Measurements from ENCODE around the gene ATP11B. TPM values are rescaled to one million over a fixed set of nuclear protein-coding genes. Genes with fewer than 3 reads are reported as not detected.

Gene ATP11B
- total and polyA plus RNA-seq, 2 experiments from 2014 or later, result 19.8 to 60.5 TPM

GRCh38 chr3:182843478-182843877, 50.2 kb downstream of the ATP11B start:
- Histone ChIP-seq H3K27me3 (no peaks in the 10 kb centered on the region), H3K36me3 (replicated peaks; ENCODE audit: insufficient read depth, low read depth) (peaks cover 4% of the 10 kb centered on the region)

GRCh38 chr3:182848906-182849305, 55.6 kb downstream of the ATP11B start:
- H3K36me3 ChIP-seq (replicated peaks; ENCODE audit: insufficient read depth, low read depth), result peaks cover 14% of the 10 kb centered on the region
- no peaks in the 10 kb centered on the region for H3K4me1 ChIP-seq (ENCODE audit: insufficient read depth)
- H3K4me3 ChIP-seq, result no peak overlapping the region
- H3K9me3 ChIP-seq (ENCODE audit: low read depth), result peaks cover 10% of the 10 kb centered on the region
- no peak for DNase-seq (ENCODE audit: low spot score)
- no peaks in the 10 kb centered on the region for H3K79me2 ChIP-seq
- no peak overlapping the region for H3K27ac ChIP-seq
- no peaks in the 10 kb centered on the region for H4K20me1 ChIP-seq (ENCODE audit: insufficient read depth, poor library complexity, severe bottlenecking)
- H3K9me2 ChIP-seq (replicated peaks; ENCODE audit: insufficient read depth), result peaks cover 3% of the 10 kb centered on the region
- H2AFZ ChIP-seq, result no peak overlapping the region
- no peaks in the 10 kb centered on the region for H3K27me3 ChIP-seq
- H3K4me2 ChIP-seq, result no peak overlapping the region
- TF ChIP-seq EZH2 (IDR thresholded peaks at IDR 0.05; ENCODE audit: borderline replicate concordance) (no peak), EZH2phosphoT487 (IDR thresholded peaks at IDR 0.05; ENCODE audit: low read depth, severe bottlenecking, unreplicated experiment) (no peak)
- TF ChIP-seq, protein P1, sequence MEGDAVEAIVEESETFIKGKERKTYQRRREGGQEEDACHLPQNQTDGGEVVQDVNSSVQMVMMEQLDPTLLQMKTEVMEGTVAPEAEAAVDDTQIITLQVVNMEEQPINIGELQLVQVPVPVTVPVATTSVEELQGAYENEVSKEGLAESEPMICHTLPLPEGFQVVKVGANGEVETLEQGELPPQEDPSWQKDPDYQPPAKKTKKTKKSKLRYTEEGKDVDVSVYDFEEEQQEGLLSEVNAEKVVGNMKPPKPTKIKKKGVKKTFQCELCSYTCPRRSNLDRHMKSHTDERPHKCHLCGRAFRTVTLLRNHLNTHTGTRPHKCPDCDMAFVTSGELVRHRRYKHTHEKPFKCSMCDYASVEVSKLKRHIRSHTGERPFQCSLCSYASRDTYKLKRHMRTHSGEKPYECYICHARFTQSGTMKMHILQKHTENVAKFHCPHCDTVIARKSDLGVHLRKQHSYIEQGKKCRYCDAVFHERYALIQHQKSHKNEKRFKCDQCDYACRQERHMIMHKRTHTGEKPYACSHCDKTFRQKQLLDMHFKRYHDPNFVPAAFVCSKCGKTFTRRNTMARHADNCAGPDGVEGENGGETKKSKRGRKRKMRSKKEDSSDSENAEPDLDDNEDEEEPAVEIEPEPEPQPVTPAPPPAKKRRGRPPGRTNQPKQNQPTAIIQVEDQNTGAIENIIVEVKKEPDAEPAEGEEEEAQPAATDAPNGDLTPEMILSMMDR (IDR thresholded peaks at IDR 0.05; ENCODE audit: poor library complexity), result no peak

More at GRCh38 chr3:182843478-182843877, 50.2 kb downstream of the ATP11B start:
- Histone ChIP-seq H2AFZ (no peak overlapping the region), H3K4me2 (no peak overlapping the region), H4K20me1 (ENCODE audit: insufficient read depth, poor library complexity, severe bottlenecking) (no peaks in the 10 kb centered on the region), H3K79me2 (no peaks in the 10 kb centered on the region), H3K4me3 (no peak overlapping the region), H3K9me3 (ENCODE audit: low read depth) (peaks cover 6% of the 10 kb centered on the region), H3K27ac (no peak overlapping the region), H3K9me2 (replicated peaks; ENCODE audit: insufficient read depth) (peaks cover 3% of the 10 kb centered on the region), H3K4me1 (ENCODE audit: insufficient read depth) (no peaks in the 10 kb centered on the region)
- WGBS (ENCODE audit: low lambda C conversion rate, missing lambda C conversion rate), result 83% methylated on average over 4 of the region's 4 CpGs
- TF ChIP-seq, protein P1 (IDR thresholded peaks at IDR 0.05; ENCODE audit: poor library complexity), result no peak
- no peak for TF ChIP-seq EZH2phosphoT487 (IDR thresholded peaks at IDR 0.05; ENCODE audit: low read depth, severe bottlenecking, unreplicated experiment)
- no peak for TF ChIP-seq EZH2 (IDR thresholded peaks at IDR 0.05; ENCODE audit: borderline replicate concordance)
- no peak for DNase-seq (ENCODE audit: low spot score)

DNA sequence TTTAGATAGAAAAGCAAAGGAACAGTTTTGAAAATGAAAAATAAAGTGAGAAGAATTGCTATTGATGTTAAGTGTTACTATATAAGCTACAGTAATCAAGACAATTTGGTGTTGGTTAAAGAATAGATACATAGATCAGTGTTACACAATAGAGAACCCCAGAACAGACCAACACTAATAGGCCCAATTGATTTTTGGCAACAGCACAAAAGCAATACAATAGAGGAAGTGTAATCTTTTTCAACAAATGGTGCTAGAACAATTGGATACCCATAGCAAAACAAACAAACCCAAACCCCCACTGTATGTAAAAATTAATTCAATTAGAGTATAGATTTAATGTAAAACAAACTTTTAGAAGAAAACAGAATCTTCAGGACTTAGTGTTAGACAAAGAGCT, 61.8 kb downstream of the ATP11B start:
- Histone ChIP-seq H3K4me3 (no peak overlapping the region), H2AFZ (no peak overlapping the region), H3K27me3 (no peaks in the 10 kb centered on the region), H3K9me2 (replicated peaks; ENCODE audit: insufficient read depth) (no peaks in the 10 kb centered on the region), H3K27ac (no peak overlapping the region), H3K36me3 (replicated peaks; ENCODE audit: insufficient read depth, low read depth) (peaks cover 10% of the 10 kb centered on the region), H3K4me1 (ENCODE audit: insufficient read depth) (no peaks in the 10 kb centered on the region), H3K9me3 (ENCODE audit: low read depth) (peaks cover 5% of the 10 kb centered on the region), H3K79me2 (no peaks in the 10 kb centered on the region), H3K4me2 (no peak overlapping the region), H4K20me1 (ENCODE audit: insufficient read depth, poor library complexity, severe bottlenecking) (no peaks in the 10 kb centered on the region)
- no peak for TF ChIP-seq EZH2 (IDR thresholded peaks at IDR 0.05; ENCODE audit: borderline replicate concordance)
- TF ChIP-seq, protein P1 (IDR thresholded peaks at IDR 0.05; ENCODE audit: poor library complexity), result no peak
- no peak for TF ChIP-seq EZH2phosphoT487 (IDR thresholded peaks at IDR 0.05; ENCODE audit: low read depth, severe bottlenecking, unreplicated experiment)
- DNase-seq (ENCODE audit: low spot score), result no peak

DNA sequence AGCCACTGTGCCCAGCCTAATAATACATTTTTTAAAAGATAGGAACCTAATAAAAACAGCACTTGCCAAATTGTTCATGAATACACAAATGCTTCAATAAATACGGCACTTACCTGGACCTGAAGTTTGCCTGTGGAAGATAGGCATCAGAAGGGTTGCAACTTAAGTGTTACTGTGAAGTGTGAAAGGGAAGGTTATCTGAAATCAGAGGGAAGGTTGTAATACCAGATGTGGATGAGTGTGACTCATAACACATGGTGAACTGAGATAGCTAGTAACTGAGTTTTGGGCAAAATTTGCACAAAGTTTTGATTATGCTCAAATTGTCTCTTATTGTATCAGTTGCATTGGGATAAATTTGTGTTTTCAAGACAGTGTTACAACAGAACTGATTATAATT, 68.0 kb downstream of the ATP11B start:
- DNase-seq (ENCODE audit: low spot score), result no peak
- no peak overlapping the region for H3K4me2 ChIP-seq
- no peaks in the 10 kb centered on the region for H3K36me3 ChIP-seq (replicated peaks; ENCODE audit: insufficient read depth, low read depth)
- WGBS (ENCODE audit: low lambda C conversion rate, missing lambda C conversion rate), result 96% methylated on average over 1 of the region's 1 CpG
- no peaks in the 10 kb centered on the region for H3K27me3 ChIP-seq
- no peak for TF ChIP-seq EZH2phosphoT487 (IDR thresholded peaks at IDR 0.05; ENCODE audit: low read depth, severe bottlenecking, unreplicated experiment)
- TF ChIP-seq, protein P1 (IDR thresholded peaks at IDR 0.05; ENCODE audit: poor library complexity), result no peak
- TF ChIP-seq EZH2 (IDR thresholded peaks at IDR 0.05; ENCODE audit: borderline replicate concordance), result no peak
- no peaks in the 10 kb centered on the region for H3K4me1 ChIP-seq (ENCODE audit: insufficient read depth)
- no peak overlapping the region for H2AFZ ChIP-seq
- H3K9me3 ChIP-seq (ENCODE audit: low read depth), result no peaks in the 10 kb centered on the region
- no peaks in the 10 kb centered on the region for H3K79me2 ChIP-seq
- no peak overlapping the region for H3K4me3 ChIP-seq
- no peaks in the 10 kb centered on the region for H4K20me1 ChIP-seq (ENCODE audit: insufficient read depth, poor library complexity, severe bottlenecking)
- H3K9me2 ChIP-seq (replicated peaks; ENCODE audit: insufficient read depth), result no peaks in the 10 kb centered on the region
- H3K27ac ChIP-seq, result no peak overlapping the region

Data from hepatocyte (in vitro differentiated cells).